GM12878 (cell line): Measurements from ENCODE around the gene KDM2A. TPM values are rescaled to one million over a fixed set of nuclear protein-coding genes. Genes with fewer than 3 reads are reported as not detected.
A peak's percentile ranks its signal among the peaks of the same experiment; 100 is the strongest.

Source experiments
- HDGF ChIP-seq: fragments of 450-650 bp; IDR thresholded peaks from 2 replicates; pipeline ENCODE4 v1.6.1; 2016; ENCODE audit warnings: antibody characterized with exemption
- KAT2A ChIP-seq: conservative IDR thresholded peaks from 2 replicates; pipeline ENCODE4 v1.6.1; 2011; ENCODE audit warnings: low read depth, low read length; ENCODE audit not compliant: control insufficient read depth
- MAX ChIP-seq: IDR thresholded peaks from 2 replicates; pipeline ENCODE4 v1.6.1; 2012; ENCODE audit warnings: low read depth, low read length, improper control_type of control experiment
- MEF2B ChIP-seq: fragments of 450-650 bp; IDR thresholded peaks from 2 replicates; pipeline ENCODE4 v1.6.1; 2018; ENCODE audit warnings: mild to moderate bottlenecking, moderate library complexity; ENCODE audit not compliant: partially characterized antibody, poor library complexity, severe bottlenecking
- MLLT1 ChIP-seq: fragments of 450-650 bp; IDR thresholded peaks from 2 replicates; pipeline ENCODE4 v1.6.1; 2016; ENCODE audit warnings: mild to moderate bottlenecking
- NFYA ChIP-seq: IDR thresholded peaks from 2 replicates; pipeline ENCODE4 v1.6.1; 2011; ENCODE audit warnings: low read depth, mild to moderate bottlenecking, low read length, improper control_type of control experiment, borderline replicate concordance
- NR2C1 ChIP-seq: fragments of 450-650 bp; IDR thresholded peaks from 2 replicates; pipeline ENCODE4 v1.6.1; 2017; ENCODE audit warnings: antibody characterized with exemption, mild to moderate bottlenecking, moderate library complexity
- RBBP5 ChIP-seq: fragments of 200-600 bp; sonication (generic); conservative IDR thresholded peaks from 2 replicates; pipeline ENCODE4 v1.6.1; 2016
- SMAD1 ChIP-seq: fragments of 450-650 bp; IDR thresholded peaks from 2 replicates; pipeline ENCODE4 v1.6.1; 2018; ENCODE audit warnings: mild to moderate bottlenecking, low read depth; ENCODE audit not compliant: partially characterized antibody
- SMC3 ChIP-seq: IDR thresholded peaks from 2 replicates; pipeline ENCODE4 v1.6.1; 2011; ENCODE audit warnings: low read length, improper control_type of control experiment, borderline replicate concordance
- SREBF1 ChIP-seq: IDR thresholded peaks from 2 replicates; pipeline ENCODE4 v1.6.1; 2012; ENCODE audit warnings: mild to moderate bottlenecking, low read length
- TAF1 ChIP-seq: IDR thresholded peaks from 2 replicates; pipeline ENCODE4 v1.6.1; 2011; ENCODE audit warnings: mild to moderate bottlenecking, low read depth, low read length, borderline replicate concordance
- ZNF207 ChIP-seq: fragments of 450-650 bp; IDR thresholded peaks from 2 replicates; pipeline ENCODE4 v1.6.1; 2014; ENCODE audit warnings: antibody characterized with exemption, mild to moderate bottlenecking, borderline replicate concordance
- ZNF274 ChIP-seq: IDR thresholded peaks from one replicate; pipeline ENCODE4 v1.8.0; 2011; ENCODE audit not compliant: insufficient read length, insufficient read depth
- ZNF687 ChIP-seq: fragments of 450-650 bp; IDR thresholded peaks from 2 replicates; pipeline ENCODE4 v1.6.1; 2017; ENCODE audit warnings: mild to moderate bottlenecking, moderate library complexity
- polyA plus RNA-seq, 11 experiments: library from polyadenylated mRNA; depleted of rRNA in 4 of 11; unstranded in 6 of 11; stranded (reverse) in 5 of 11; fragments of >200 nt; fragmentation: Nextera tagmentation in 4 of 11; fragmentation: Illumina TruSeq in 1 of 11; extraction: Ambion mirVana in 4 of 11; extraction: Trizol in 1 of 11; gene quantifications; 1 replicate in 1 of 11; 2 replicates in 10 of 11; pipeline versions ENCODE4 v1.2.1 to v1.2.3, GENCODE V29; 2011 to 2016; ENCODE audit warnings: inconsistent platforms in 2 of 11, missing spikeins in 2 of 11, low read depth in 1 of 11
- total RNA-seq, 4 experiments: library from RNA; depleted of rRNA in 3 of 4; stranded (reverse); fragments of >200 nt in 3 of 4; fragmentation: Illumina TruSeq in 1 of 4; extraction: Trizol in 1 of 4; gene quantifications; 2 replicates each; pipeline versions ENCODE4 v1.2.1 to v1.2.3, GENCODE V29; 2013 to 2021
- TF ChIP-seq, protein P1 (sequence below): fragments of 450-650 bp; formaldehyde crosslinking; IDR thresholded peaks from 2 replicates; pipeline ENCODE4 v1.5.0; 2022; ENCODE audit warnings: mild to moderate bottlenecking, missing genetic modification characterization

KDM2A gene
- total and polyA plus RNA-seq, 10 of the 15 experiments (the other 5 are each of a cell fraction or from before 2014, with no cell fraction given): 10.5 to 69.3 (median 41.6) TPM

DNA sequence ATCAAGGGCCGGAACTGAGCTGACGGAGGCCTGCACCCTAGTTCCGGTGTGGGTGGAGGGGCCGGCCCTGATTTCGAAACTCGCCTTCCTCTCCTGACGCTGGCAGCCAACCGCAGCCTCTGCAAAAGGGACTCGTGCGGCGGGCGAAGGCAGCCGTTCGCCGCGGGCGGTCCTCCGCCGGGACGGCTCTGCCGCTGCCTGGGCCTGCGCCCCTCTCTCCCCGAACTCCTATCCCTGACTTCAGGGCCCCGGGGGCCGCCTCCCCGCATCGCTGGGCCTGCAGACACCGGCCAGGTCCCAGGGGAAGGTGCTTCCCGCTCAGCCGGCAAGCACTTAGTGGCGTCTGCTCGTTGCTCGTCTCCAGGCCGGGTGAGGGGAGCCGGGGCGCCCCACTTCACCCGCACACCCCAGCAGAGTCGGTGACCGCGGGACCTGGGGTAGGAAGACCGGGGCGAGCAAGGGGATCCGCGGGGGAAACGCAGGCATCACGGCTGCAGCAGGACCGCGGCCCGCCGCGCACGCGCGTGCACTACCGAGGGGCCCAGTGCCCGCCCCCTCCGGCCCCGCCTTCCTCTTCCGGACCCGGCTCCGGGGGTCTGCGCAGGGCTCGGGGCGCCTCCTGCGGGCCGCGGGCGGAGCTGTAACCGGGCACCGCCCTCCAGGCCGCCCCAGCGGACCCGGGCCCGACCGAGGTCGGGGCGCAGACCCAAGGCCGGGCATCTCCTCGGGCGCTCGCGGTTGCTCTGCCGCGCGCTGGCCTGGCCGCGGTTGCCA, 169.6 kb downstream of the KDM2A start (continued):
- TF ChIP-seq, protein P1, sequence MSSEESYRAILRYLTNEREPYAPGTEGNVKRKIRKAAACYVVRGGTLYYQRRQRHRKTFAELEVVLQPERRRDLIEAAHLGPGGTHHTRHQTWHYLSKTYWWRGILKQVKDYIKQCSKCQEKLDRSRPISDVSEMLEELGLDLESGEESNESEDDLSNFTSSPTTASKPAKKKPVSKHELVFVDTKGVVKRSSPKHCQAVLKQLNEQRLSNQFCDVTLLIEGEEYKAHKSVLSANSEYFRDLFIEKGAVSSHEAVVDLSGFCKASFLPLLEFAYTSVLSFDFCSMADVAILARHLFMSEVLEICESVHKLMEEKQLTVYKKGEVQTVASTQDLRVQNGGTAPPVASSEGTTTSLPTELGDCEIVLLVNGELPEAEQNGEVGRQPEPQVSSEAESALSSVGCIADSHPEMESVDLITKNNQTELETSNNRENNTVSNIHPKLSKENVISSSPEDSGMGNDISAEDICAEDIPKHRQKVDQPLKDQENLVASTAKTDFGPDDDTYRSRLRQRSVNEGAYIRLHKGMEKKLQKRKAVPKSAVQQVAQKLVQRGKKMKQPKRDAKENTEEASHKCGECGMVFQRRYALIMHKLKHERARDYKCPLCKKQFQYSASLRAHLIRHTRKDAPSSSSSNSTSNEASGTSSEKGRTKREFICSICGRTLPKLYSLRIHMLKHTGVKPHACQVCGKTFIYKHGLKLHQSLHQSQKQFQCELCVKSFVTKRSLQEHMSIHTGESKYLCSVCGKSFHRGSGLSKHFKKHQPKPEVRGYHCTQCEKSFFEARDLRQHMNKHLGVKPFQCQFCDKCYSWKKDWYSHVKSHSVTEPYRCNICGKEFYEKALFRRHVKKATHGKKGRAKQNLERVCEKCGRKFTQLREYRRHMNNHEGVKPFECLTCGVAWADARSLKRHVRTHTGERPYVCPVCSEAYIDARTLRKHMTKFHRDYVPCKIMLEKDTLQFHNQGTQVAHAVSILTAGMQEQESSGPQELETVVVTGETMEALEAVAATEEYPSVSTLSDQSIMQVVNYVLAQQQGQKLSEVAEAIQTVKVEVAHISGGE (CRISPR knock-in tag): no peak
- TF ChIP-seq SMAD1 (peak; percentile 47), ZNF687 (no peak; the same call in 1 of the 2 replicates), MEF2B (peak; percentile 93), ZNF207 (peak; percentile 69; the same call in 1 of the 2 replicates), HDGF (no peak), TAF1 (peak; percentile 56; the same call in 1 of the 2 replicates), KAT2A (no peak), SREBF1 (no peak), RBBP5 (no peak), NFYA (no peak), SMC3 (peak; percentile 33; the same call in 1 of the 2 replicates), MAX (no peak; the same call in 1 of the 2 replicates), NR2C1 (peak; percentile 42; the same call in 1 of the 2 replicates), ZNF274 (no peak), MLLT1 (peak; percentile 59; the same call in 1 of the 2 replicates)
